GM21529 (cell line): ENCODE results near the gene CD300A.
"Not testable (repeated sequence)": the region's sequence is repeated elsewhere in the genome, so short reads cannot be mapped to it uniquely, and the experiment has no call there.

ENCODE experiments used
- ATAC-seq: cut with Tn5 transposase; IDR thresholded peaks from one replicate; pipeline ENCODE4 v1.9.1; 2021; ENCODE audit not compliant: unreplicated experiment

Gene CD300A

GRCh38 chr17:74516561-74517328, 50.3 kb downstream of the CD300A start:
- ATAC-seq: no peak

- not testable (repeated sequence) for ATAC-seq
Measured at GRCh38 chr17:74518413-74518981, 52.1 kb downstream of the CD300A start.

- ATAC-seq: no peak
Measured at GRCh38 chr17:74520016-74520434, 53.6 kb downstream of the CD300A start.

- ATAC-seq: no peak
Measured at GRCh38 chr17:74520790-74521480, 54.5 kb downstream of the CD300A start.

GRCh38 chr17:74521701-74522201, 55.3 kb downstream of the CD300A start:
- ATAC-seq: no peak

GRCh38 chr17:74522381-74523105, 56.1 kb downstream of the CD300A start:
- no peak for ATAC-seq

- no peak for ATAC-seq
Measured at GRCh38 chr17:74523308-74523707, 56.9 kb downstream of the CD300A start.

GRCh38 chr17:74524653-74525464, 58.4 kb downstream of the CD300A start:
- no peak for ATAC-seq

- no peak for ATAC-seq
Measured at GRCh38 chr17:74525465-74525725, 59.0 kb downstream of the CD300A start.

GRCh38 chr17:74525781-74526288, 59.4 kb downstream of the CD300A start:
- no peak for ATAC-seq

- ATAC-seq: no peak
Measured at GRCh38 chr17:74526681-74527080, 60.2 kb downstream of the CD300A start.

- ATAC-seq: no peak
Measured at GRCh38 chr17:74527081-74527480, 60.6 kb downstream of the CD300A start.

- no peak for ATAC-seq
Measured at GRCh38 chr17:74527756-74528155, 61.3 kb downstream of the CD300A start.

GRCh38 chr17:74528491-74529199, 62.2 kb downstream of the CD300A start:
- ATAC-seq: peak; percentile 87

GRCh38 chr17:74529243-74529642, 62.8 kb downstream of the CD300A start:
- no peak for ATAC-seq

- no peak for ATAC-seq
Measured at GRCh38 chr17:74530831-74531150, 64.4 kb downstream of the CD300A start.

- no peak for ATAC-seq
Measured at GRCh38 chr17:74531231-74531761, 64.9 kb downstream of the CD300A start, which contains the start of gene CD300LB. TSS of gene CD300LB (minus strand) at chr17:74531475. CDS start at chr17:74531350, 125 bp downstream.

GRCh38 chr17:74532115-74532514, 65.7 kb downstream of the CD300A start:
- ATAC-seq: no peak
